GM23338 (cell line): Measurements from ENCODE around the gene SARS2.

ENCODE experiments used
- EZH2 ChIP-seq: fragments of 200-600 bp; sonication (generic); IDR thresholded peaks from one replicate; pipeline ENCODE4 v1.8.0; 2017; ENCODE audit warnings: antibody characterized with exemption, mild to moderate bottlenecking, low read depth; ENCODE audit not compliant: unreplicated experiment
- EZH2phosphoT487 ChIP-seq: fragments of 200-600 bp; sonication (generic); IDR thresholded peaks from one replicate; pipeline ENCODE4 v1.8.1; 2018; ENCODE audit warnings: antibody characterized with exemption; ENCODE audit not compliant: unreplicated experiment
- POLR2AphosphoS5 ChIP-seq: IDR thresholded peaks from 2 replicates; pipeline ENCODE4 v1.6.1; 2016; ENCODE audit warnings: antibody characterized with exemption, low read depth
- TF ChIP-seq, protein P1 (sequence below), 2 experiments: fragments of 200-600 bp in 1 of 2; sonication (generic) in 1 of 2; conservative IDR thresholded peaks; 2 replicates each; pipeline versions ENCODE4 v1.5.1 to v1.6.1; 2016 to 2017; ENCODE audit warnings: antibody characterized with exemption in 2 of 2, low read depth in 2 of 2, mild to moderate bottlenecking in 2 of 2, moderate library complexity in 1 of 2

DNA sequence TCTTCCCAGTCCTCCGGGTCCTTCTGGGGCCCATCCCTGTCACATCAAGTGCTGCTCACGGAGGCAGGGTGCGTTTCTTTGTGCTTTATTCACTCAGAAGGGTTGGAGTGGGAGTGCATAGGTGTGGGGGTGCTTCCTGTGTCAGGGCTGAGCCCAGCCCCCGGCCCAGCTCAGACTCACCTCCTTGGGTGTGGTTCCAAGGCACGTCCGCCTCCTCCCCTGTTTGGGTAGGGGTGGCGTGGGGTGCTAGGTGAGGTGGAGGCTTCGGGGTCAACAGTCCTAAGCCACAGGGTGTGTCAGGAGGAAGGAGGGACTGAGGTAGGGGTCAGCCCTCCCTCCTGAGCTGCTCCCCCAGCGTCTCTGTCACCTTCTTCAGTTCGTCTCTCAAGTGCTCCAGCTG, 21.7 kb downstream of the SARS2 start:
- TF ChIP-seq EZH2 (no peak), POLR2AphosphoS5 (no peak), EZH2phosphoT487 (no peak)
- TF ChIP-seq, protein P1, sequence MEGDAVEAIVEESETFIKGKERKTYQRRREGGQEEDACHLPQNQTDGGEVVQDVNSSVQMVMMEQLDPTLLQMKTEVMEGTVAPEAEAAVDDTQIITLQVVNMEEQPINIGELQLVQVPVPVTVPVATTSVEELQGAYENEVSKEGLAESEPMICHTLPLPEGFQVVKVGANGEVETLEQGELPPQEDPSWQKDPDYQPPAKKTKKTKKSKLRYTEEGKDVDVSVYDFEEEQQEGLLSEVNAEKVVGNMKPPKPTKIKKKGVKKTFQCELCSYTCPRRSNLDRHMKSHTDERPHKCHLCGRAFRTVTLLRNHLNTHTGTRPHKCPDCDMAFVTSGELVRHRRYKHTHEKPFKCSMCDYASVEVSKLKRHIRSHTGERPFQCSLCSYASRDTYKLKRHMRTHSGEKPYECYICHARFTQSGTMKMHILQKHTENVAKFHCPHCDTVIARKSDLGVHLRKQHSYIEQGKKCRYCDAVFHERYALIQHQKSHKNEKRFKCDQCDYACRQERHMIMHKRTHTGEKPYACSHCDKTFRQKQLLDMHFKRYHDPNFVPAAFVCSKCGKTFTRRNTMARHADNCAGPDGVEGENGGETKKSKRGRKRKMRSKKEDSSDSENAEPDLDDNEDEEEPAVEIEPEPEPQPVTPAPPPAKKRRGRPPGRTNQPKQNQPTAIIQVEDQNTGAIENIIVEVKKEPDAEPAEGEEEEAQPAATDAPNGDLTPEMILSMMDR (conservative IDR thresholded peaks at IDR 0.05; ENCODE audit: low read depth in 2 of 2) = no peak
